ENCODE data around the gene PCAT7.
"Not testable (repeated sequence)": the region's sequence is repeated elsewhere in the genome, so short reads cannot be mapped to it uniquely, and the experiment has no call there.

Gene PCAT7

GRCh38 chr9:94591046-94591545 is 36.2 kb downstream of the PCAT7 start:
- not testable (repeated sequence) for H3K4me1 ChIP-seq (ENCODE audit: control insufficient read depth, insufficient read depth, low read length); H3K9me3 ChIP-seq (ENCODE audit: control insufficient read depth, insufficient read depth, low read length); H3K9ac ChIP-seq (ENCODE audit: low read depth, low read length); H3K27me3 ChIP-seq (ENCODE audit: control insufficient read depth, insufficient read depth, low read length); H3K36me3 ChIP-seq (ENCODE audit: control insufficient read depth, insufficient read depth, low read length)
- H3K4me3 ChIP-seq (ENCODE audit: low read depth, low read length), result peak overlapping the region; percentile 32

- no peaks in the 10 kb centered on the region for H3K27me3 ChIP-seq (ENCODE audit: control insufficient read depth, insufficient read depth, low read length)
- no peaks in the 10 kb centered on the region for H3K36me3 ChIP-seq (ENCODE audit: control insufficient read depth, insufficient read depth, low read length)
- no peak overlapping the region for H3K4me3 ChIP-seq (ENCODE audit: low read depth, low read length)
- no peaks in the 10 kb centered on the region for H3K4me1 ChIP-seq (ENCODE audit: control insufficient read depth, insufficient read depth, low read length)
- H3K9me3 ChIP-seq (ENCODE audit: control insufficient read depth, insufficient read depth, low read length), result no peaks in the 10 kb centered on the region
- no peak overlapping the region for H3K9ac ChIP-seq (ENCODE audit: low read depth, low read length)
Measured at GRCh38 chr9:94591876-94592275, 37.0 kb downstream of the PCAT7 start.

- not testable (repeated sequence) for H3K27me3 ChIP-seq (ENCODE audit: control insufficient read depth, insufficient read depth, low read length); H3K4me3 ChIP-seq (ENCODE audit: low read depth, low read length)
Measured at GRCh38 chr9:94592683-94593082, 37.8 kb downstream of the PCAT7 start.

GRCh38 chr9:94593459-94594345 is 38.8 kb downstream of the PCAT7 start, which contains the start of gene FBP2:
Gene FBP2 (minus strand): TSS chr9:94593824. CDS start chr9:94593726, 98 bp downstream.
- H3K4me1 ChIP-seq (ENCODE audit: control insufficient read depth, insufficient read depth, low read length), result no peaks in the 10 kb centered on the region
- no peak within 1 kb of the TSS for H3K4me3 ChIP-seq (ENCODE audit: low read depth, low read length)
- no peaks in the 10 kb centered on the region for H3K9me3 ChIP-seq (ENCODE audit: control insufficient read depth, insufficient read depth, low read length)
- H3K9ac ChIP-seq (ENCODE audit: low read depth, low read length), result no peak within 1 kb of the TSS
- no peaks in the 10 kb centered on the region for H3K36me3 ChIP-seq (ENCODE audit: control insufficient read depth, insufficient read depth, low read length)
- H3K27me3 ChIP-seq (ENCODE audit: control insufficient read depth, insufficient read depth, low read length), result no peaks in the 10 kb centered on the region

More at GRCh38 chr9:94592683-94593082, 37.8 kb downstream of the PCAT7 start:
- H3K4me1 ChIP-seq (ENCODE audit: control insufficient read depth, insufficient read depth, low read length); H3K36me3 ChIP-seq (ENCODE audit: control insufficient read depth, insufficient read depth, low read length); H3K9ac ChIP-seq (ENCODE audit: low read depth, low read length); H3K9me3 ChIP-seq (ENCODE audit: control insufficient read depth, insufficient read depth, low read length): not testable (repeated sequence)

- no peaks in the 10 kb centered on the region for H3K36me3 ChIP-seq (ENCODE audit: control insufficient read depth, insufficient read depth, low read length)
- H3K9ac ChIP-seq (ENCODE audit: low read depth, low read length), result no peak overlapping the region
- H3K4me3 ChIP-seq (ENCODE audit: low read depth, low read length), result no peak overlapping the region
- H3K4me1 ChIP-seq (ENCODE audit: control insufficient read depth, insufficient read depth, low read length), result peaks cover 2% of the 10 kb centered on the region
- H3K9me3 ChIP-seq (ENCODE audit: control insufficient read depth, insufficient read depth, low read length), result no peaks in the 10 kb centered on the region
- H3K27me3 ChIP-seq (ENCODE audit: control insufficient read depth, insufficient read depth, low read length), result no peaks in the 10 kb centered on the region
Measured at GRCh38 chr9:94599102-94599501, 44.2 kb downstream of the PCAT7 start.

GRCh38 chr9:94600258-94600657 is 45.4 kb downstream of the PCAT7 start:
- Histone ChIP-seq H3K4me1 (ENCODE audit: control insufficient read depth, insufficient read depth, low read length) (peaks cover 2% of the 10 kb centered on the region), H3K36me3 (ENCODE audit: control insufficient read depth, insufficient read depth, low read length) (no peaks in the 10 kb centered on the region), H3K9me3 (ENCODE audit: control insufficient read depth, insufficient read depth, low read length) (no peaks in the 10 kb centered on the region), H3K9ac (ENCODE audit: low read depth, low read length) (no peak overlapping the region), H3K27me3 (ENCODE audit: control insufficient read depth, insufficient read depth, low read length) (no peaks in the 10 kb centered on the region), H3K4me3 (ENCODE audit: low read depth, low read length) (no peak overlapping the region)

- Histone ChIP-seq H3K4me1 (ENCODE audit: control insufficient read depth, insufficient read depth, low read length) (peaks cover 2% of the 10 kb centered on the region), H3K36me3 (ENCODE audit: control insufficient read depth, insufficient read depth, low read length) (no peaks in the 10 kb centered on the region), H3K9ac (ENCODE audit: low read depth, low read length) (no peak overlapping the region), H3K9me3 (ENCODE audit: control insufficient read depth, insufficient read depth, low read length) (no peaks in the 10 kb centered on the region), H3K27me3 (ENCODE audit: control insufficient read depth, insufficient read depth, low read length) (no peaks in the 10 kb centered on the region), H3K4me3 (ENCODE audit: low read depth, low read length) (no peak overlapping the region)
Measured at GRCh38 chr9:94600715-94601114, 45.8 kb downstream of the PCAT7 start.

GRCh38 chr9:94602666-94603065 is 47.8 kb downstream of the PCAT7 start:
- H3K4me1 ChIP-seq (ENCODE audit: control insufficient read depth, insufficient read depth, low read length), result peaks cover 2% of the 10 kb centered on the region
- no peak overlapping the region for H3K9ac ChIP-seq (ENCODE audit: low read depth, low read length)
- no peaks in the 10 kb centered on the region for H3K9me3 ChIP-seq (ENCODE audit: control insufficient read depth, insufficient read depth, low read length)
- peaks cover 3% of the 10 kb centered on the region for H3K27me3 ChIP-seq (ENCODE audit: control insufficient read depth, insufficient read depth, low read length)
- H3K36me3 ChIP-seq (ENCODE audit: control insufficient read depth, insufficient read depth, low read length), result no peaks in the 10 kb centered on the region
- H3K4me3 ChIP-seq (ENCODE audit: low read depth, low read length), result no peak overlapping the region

GRCh38 chr9:94603259-94604160 is 48.6 kb downstream of the PCAT7 start:
- no peak overlapping the region for H3K4me3 ChIP-seq (ENCODE audit: low read depth, low read length)
- peaks cover 3% of the 10 kb centered on the region for H3K27me3 ChIP-seq (ENCODE audit: control insufficient read depth, insufficient read depth, low read length)
- no peaks in the 10 kb centered on the region for H3K36me3 ChIP-seq (ENCODE audit: control insufficient read depth, insufficient read depth, low read length)
- H3K9me3 ChIP-seq (ENCODE audit: control insufficient read depth, insufficient read depth, low read length), result no peaks in the 10 kb centered on the region
- H3K9ac ChIP-seq (ENCODE audit: low read depth, low read length), result no peak overlapping the region
- H3K4me1 ChIP-seq (ENCODE audit: control insufficient read depth, insufficient read depth, low read length), result peaks cover 2% of the 10 kb centered on the region

- H3K4me3 ChIP-seq (ENCODE audit: low read depth, low read length), result no peak overlapping the region
- no peaks in the 10 kb centered on the region for H3K9me3 ChIP-seq (ENCODE audit: control insufficient read depth, insufficient read depth, low read length)
- peaks cover 2% of the 10 kb centered on the region for H3K4me1 ChIP-seq (ENCODE audit: control insufficient read depth, insufficient read depth, low read length)
- H3K9ac ChIP-seq (ENCODE audit: low read depth, low read length), result no peak overlapping the region
- H3K27me3 ChIP-seq (ENCODE audit: control insufficient read depth, insufficient read depth, low read length), result peaks cover 3% of the 10 kb centered on the region
- no peaks in the 10 kb centered on the region for H3K36me3 ChIP-seq (ENCODE audit: control insufficient read depth, insufficient read depth, low read length)
Measured at GRCh38 chr9:94606646-94607422, 52.0 kb downstream of the PCAT7 start.

GRCh38 chr9:94607423-94607691 is 52.5 kb downstream of the PCAT7 start:
- Histone ChIP-seq H3K9me3 (ENCODE audit: control insufficient read depth, insufficient read depth, low read length) (no peaks in the 10 kb centered on the region), H3K36me3 (ENCODE audit: control insufficient read depth, insufficient read depth, low read length) (no peaks in the 10 kb centered on the region), H3K4me3 (ENCODE audit: low read depth, low read length) (no peak overlapping the region), H3K4me1 (ENCODE audit: control insufficient read depth, insufficient read depth, low read length) (peaks cover 2% of the 10 kb centered on the region), H3K27me3 (ENCODE audit: control insufficient read depth, insufficient read depth, low read length) (peaks cover 3% of the 10 kb centered on the region), H3K9ac (ENCODE audit: low read depth, low read length) (no peak overlapping the region)
